Activated CD8-positive, alpha-beta T cell treated with anti-CD3 and anti-CD28 coated beads for 36 hours (primary cell): ENCODE measurements around the gene AHNAK2. TPM values are rescaled to one million over a fixed set of nuclear protein-coding genes. Genes with fewer than 3 reads are reported as not detected.
"Not testable (repeated sequence)": the region's sequence is repeated elsewhere in the genome, so short reads cannot be mapped to it uniquely, and the experiment has no call there.

Experiments
- ATAC-seq: fragments of 200-7000 bp; cut with Tn5 transposase; one replicate; pipeline ENCODE4 v1.10.0; 2021; ENCODE audit warnings: mild to moderate bottlenecking, moderate library complexity
- CTCF ChIA-PET: fragments of 350-600 bp; sonication (Branson Sonifier 250); formaldehyde crosslinking; loops from one replicate; lab custom pipeline; 2021; ENCODE audit warnings: antibody characterized with exemption; lab: Charles Lee
- POLR2A ChIA-PET: fragments of 350-600 bp; sonication (Branson Sonifier 250); formaldehyde crosslinking; loops from one replicate; lab custom pipeline; 2021; ENCODE audit warnings: antibody characterized with exemption; lab: Charles Lee
- DNase-seq: peaks from one replicate; pipeline ENCODE4 v3.0.0-alpha.2; 2020
- H3K27ac Mint-ChIP-seq: one replicate; pipeline ENCODE4 v1.8.0; 2021; ENCODE audit warnings: mild to moderate bottlenecking, mixed read lengths
- H3K27me3 Mint-ChIP-seq: one replicate; pipeline ENCODE4 v1.8.0; 2021; ENCODE audit warnings: mixed read lengths
- H3K36me3 Mint-ChIP-seq: one replicate; pipeline ENCODE4 v1.8.0; 2021; ENCODE audit warnings: low read depth, mixed read lengths
- H3K4me1 Mint-ChIP-seq: one replicate; pipeline ENCODE4 v1.8.0; 2021; ENCODE audit warnings: low read depth, mixed read lengths
- H3K4me3 Mint-ChIP-seq: one replicate; pipeline ENCODE4 v1.8.0; 2021; ENCODE audit warnings: mild to moderate bottlenecking, moderate library complexity, mixed read lengths
- H3K9me3 Mint-ChIP-seq: one replicate; pipeline ENCODE4 v1.8.0; 2021; ENCODE audit warnings: mixed read lengths
- CTCF ChIP-seq: fragments of 200-600 bp; IDR thresholded peaks from one replicate; pipeline ENCODE4 v1.8.0; 2022; ENCODE audit warnings: antibody characterized with exemption, mild to moderate bottlenecking
- intact Hi-C: fragments of 100-400 bp; cut with micrococcal nuclease; formaldehyde crosslinking; loops from one replicate; pipeline ENCODE4 v1.10.0; 2022
- total RNA-seq, 2 experiments: library from RNA; stranded (reverse); gene quantifications; one replicate each; pipeline ENCODE4 v1.2.3, GENCODE V29; 2021

The AHNAK2 gene
- total RNA-seq: under 1 TPM in 1 of 2 experiments, not detected in 1; 0.02 TPM

GRCh38 chr14:104977681-104978653 is at the start of gene AHNAK2:
Gene AHNAK2 (minus strand): TSS chr14:104978374. CDS start chr14:104978237, 137 bp downstream.
- no peak for TF ChIP-seq CTCF
- Mint-ChIP-seq H3K27me3 (peaks cover 26% of the 10 kb centered on the region), H3K9me3 (no peaks in the 10 kb centered on the region), H3K4me3 (peak within 1 kb of the TSS; percentile 67), H3K36me3 (no peaks in the 10 kb centered on the region), H3K4me1 (peaks cover 11% of the 10 kb centered on the region), H3K27ac (no peak within 1 kb of the TSS)
- POLR2A ChIA-PET: interaction anchor here (0.6 to 0.8 kb wide), 2 partner anchors 42 to 43 kb away, joined by 3 read pairs; partner anchors contain the start of gene CDCA4
- peak; percentile 50 for DNase-seq
- CTCF ChIA-PET: interaction anchor here (1.6 to 4.7 kb wide), 2 partner anchors 66 to 68 kb away, joined by 8 to 87 read pairs; no protein-coding TSS in a partner anchor
- intact Hi-C loops: no loop called here
- peak; percentile 70 for ATAC-seq

GRCh38 chr14:105027718-105028117 is 49.5 kb upstream of the AHNAK2 start:
- intact Hi-C loops, H3K4me3 Mint-ChIP-seq, H3K36me3 Mint-ChIP-seq, ATAC-seq, H3K27me3 Mint-ChIP-seq, DNase-seq, H3K9me3 Mint-ChIP-seq: not testable (repeated sequence)
- CTCF ChIA-PET: interaction anchor here (1.2 to 6.0 kb wide), 4 partner anchors 11 to 25 kb away, joined by 3 to 51 read pairs (median 4); no protein-coding TSS in a partner anchor
- H3K4me1 Mint-ChIP-seq: peaks cover 38% of the 10 kb centered on the region
- H3K27ac Mint-ChIP-seq: peak overlapping the region; percentile 67
- POLR2A ChIA-PET: interaction anchor here (1.0 kb wide), 1 partner anchor 9 kb away, joined by 3 read pairs; no protein-coding TSS in a partner anchor

GRCh38 chr14:105026802-105027563 is 48.8 kb upstream of the AHNAK2 start:
- CTCF ChIA-PET: interaction anchor here (1.2 to 6.0 kb wide), 4 partner anchors 12 to 45 kb away, joined by 3 to 51 read pairs (median 4); no protein-coding TSS in a partner anchor
- intact Hi-C loops: no loop called here
- Mint-ChIP-seq H3K27ac (peak overlapping the region; percentile 72), H3K36me3 (no peaks in the 10 kb centered on the region), H3K4me3 (no peak overlapping the region), H3K27me3 (no peaks in the 10 kb centered on the region), H3K4me1 (peaks cover 41% of the 10 kb centered on the region), H3K9me3 (no peaks in the 10 kb centered on the region)
- DNase-seq (no peak), ATAC-seq (no peak)
- no peak for TF ChIP-seq CTCF
- POLR2A ChIA-PET: interaction anchor here (1.0 to 1.8 kb wide), 3 partner anchors 9 to 17 kb away, joined by 3 to 5 read pairs (median 4); no protein-coding TSS in a partner anchor

- CTCF ChIA-PET: interaction anchor here (0.6 to 6.0 kb wide), 3 partner anchors 19 to 92 kb away, joined by 3 to 51 read pairs (median 5); no protein-coding TSS in a partner anchor
- ATAC-seq (peak; percentile 13), DNase-seq (peak; percentile 42)
- Mint-ChIP-seq H3K4me1 (peaks cover 45% of the 10 kb centered on the region), H3K4me3 (no peak overlapping the region), H3K9me3 (no peaks in the 10 kb centered on the region), H3K27me3 (no peaks in the 10 kb centered on the region), H3K27ac (peak overlapping the region; percentile 85), H3K36me3 (peaks cover 5% of the 10 kb centered on the region)
- TF ChIP-seq CTCF: no peak
- intact Hi-C loops: no loop called here
- POLR2A ChIA-PET: interaction anchor here (0.7 to 1.8 kb wide), 5 partner anchors 8 to 72 kb away, joined by 3 to 5 read pairs (median 3); no protein-coding TSS in a partner anchor
These were observed 48.0 kb upstream of the AHNAK2 start for GRCh38 chr14:105026033-105026785.
